ENCODE measurements around the gene ACTR5.

GRCh38 chr20:38752029-38752428, 3.8 kb downstream of the ACTR5 start:
- TF ChIP-seq CTCF (conservative IDR thresholded peaks at IDR 0.05 in 1 of 2, IDR thresholded peaks at IDR 0.05 in 1 of 2; ENCODE audit: low read depth in 1 of 2, low read length in 2 of 2) (no peak), EZH2 (IDR thresholded peaks at IDR 0.05; ENCODE audit: low read length, missing control alignments) (no peak)

Data from fibroblast of lung (primary cell).